NCI-H2196 treated with DMSO at 0.1 percent for 48 hours (cell line): ENCODE data around the gene MUL1.
"Not testable (repeated sequence)": the region's sequence is repeated elsewhere in the genome, so short reads cannot be mapped to it uniquely, and the experiment has no call there.

Source experiments
- DNase-seq: peaks from one replicate; lab custom pipeline; 2025; ENCODE audit not compliant: unreplicated experiment; lab: John Stamatoyannopoulos, UW

Gene MUL1

DNA sequence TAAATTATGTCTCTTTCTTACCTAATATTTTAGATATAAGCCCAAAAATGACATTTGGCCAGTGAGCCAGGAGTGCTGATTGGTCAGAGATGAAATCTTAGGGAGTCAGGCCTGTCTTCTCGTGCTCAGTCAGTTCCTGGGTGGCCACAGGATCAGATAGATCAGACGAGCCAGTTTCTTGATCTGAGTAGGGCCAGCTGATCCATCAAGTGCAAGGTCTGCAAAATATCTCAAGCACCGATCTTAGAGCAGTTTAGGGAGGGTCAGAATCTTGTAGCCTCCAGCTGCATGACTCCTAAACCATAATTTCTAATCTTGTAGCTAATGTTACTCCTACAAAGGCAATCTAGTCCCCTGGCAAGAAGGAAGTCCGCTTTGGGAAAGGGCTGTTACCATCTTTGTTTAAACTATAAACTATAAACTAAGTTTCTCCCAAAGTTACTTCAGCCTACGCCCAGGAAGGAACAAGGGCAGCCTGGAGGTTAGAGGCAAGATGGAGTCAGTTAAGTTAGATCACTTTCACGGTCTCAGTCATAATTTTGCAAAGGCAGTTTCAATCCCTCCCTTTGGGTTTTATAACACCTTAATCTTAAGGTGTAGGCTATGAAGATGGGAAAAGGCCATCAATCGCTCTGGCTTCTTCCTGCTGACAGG is 11.8 kb upstream of the MUL1 start:
- not testable (repeated sequence) for DNase-seq

GRCh38 chr1:20511518-20512428 is 3.8 kb upstream of the MUL1 start:
- no peak for DNase-seq

DNA sequence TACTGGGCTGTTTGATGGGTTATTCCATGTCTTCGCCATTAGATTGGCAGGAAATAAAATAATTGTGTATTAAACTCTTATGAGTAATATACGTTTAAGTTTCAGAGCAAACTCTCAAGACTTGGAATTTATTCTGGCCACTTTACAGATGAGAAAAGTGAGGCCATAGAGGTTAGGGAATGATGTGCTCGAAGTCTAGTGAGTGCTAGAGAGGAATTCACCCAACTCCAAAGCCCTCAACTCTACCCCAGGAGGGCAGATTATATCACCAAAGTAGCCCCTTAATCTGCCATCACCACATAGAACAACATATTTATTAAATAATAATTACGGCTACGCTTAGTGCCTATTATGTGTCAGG is 440 bp upstream of the MUL1 start:
- DNase-seq, result no peak

DNA sequence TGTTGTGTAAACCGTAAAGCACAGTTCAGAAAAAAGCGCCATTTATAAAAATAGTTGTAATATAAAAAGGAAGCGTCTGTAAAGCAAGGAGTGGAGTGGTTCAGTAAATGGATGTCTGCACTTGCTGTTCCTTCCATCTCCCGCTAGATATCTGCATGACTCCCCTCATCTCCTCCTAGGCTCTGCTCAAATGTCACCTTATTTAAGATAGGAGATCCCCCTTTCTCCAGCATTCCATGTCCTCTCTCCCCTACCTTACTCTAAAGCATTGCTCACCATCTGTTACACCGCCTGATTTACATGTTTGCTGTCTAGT is 745 bp downstream of the MUL1 start:
- DNase-seq, result no peak

DNA sequence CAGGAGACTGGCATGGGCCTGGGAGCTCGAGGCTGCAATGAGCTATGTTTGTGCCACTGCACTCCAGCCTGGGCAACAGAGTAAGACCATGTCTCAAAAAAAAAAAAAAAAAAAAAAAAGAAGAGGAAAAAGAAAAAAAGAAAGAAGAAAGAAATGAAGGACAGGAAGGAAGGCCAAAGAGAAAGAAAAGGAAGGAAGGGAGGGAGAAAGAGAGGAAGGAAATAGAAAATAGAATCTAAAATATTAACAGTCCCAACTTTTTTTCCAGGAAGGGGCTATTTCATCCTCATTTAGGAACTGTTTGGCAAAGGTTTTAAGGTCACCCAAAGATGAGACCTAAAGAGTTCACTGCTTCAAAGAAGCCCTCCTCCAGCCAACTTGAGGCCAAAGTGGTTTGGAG is 2.5 kb downstream of the MUL1 start:
- no peak for DNase-seq

- no peak for DNase-seq
Observed at GRCh38 chr1:20500716-20501115, 7.2 kb downstream of the MUL1 start.

DNA sequence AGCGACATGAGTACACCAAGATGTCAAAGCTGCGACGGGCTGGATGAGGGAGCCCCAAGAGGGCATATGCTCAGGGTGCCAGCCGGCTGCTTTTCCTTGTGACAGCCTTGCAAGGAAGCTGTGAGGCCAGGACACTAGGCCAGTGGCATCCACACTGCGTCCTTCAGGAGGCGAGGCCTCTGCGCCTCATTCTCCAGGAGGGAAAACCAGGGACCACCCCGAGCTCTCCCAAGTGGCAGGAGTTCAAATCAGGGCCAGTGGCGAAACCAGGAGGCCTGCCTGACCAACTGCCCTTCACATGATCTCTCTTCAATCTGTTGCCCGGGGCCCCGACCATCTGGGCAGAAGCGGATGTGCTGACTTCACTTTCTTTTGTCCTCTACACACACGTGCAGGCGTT is 8.2 kb downstream of the MUL1 start:
- no peak for DNase-seq

DNA sequence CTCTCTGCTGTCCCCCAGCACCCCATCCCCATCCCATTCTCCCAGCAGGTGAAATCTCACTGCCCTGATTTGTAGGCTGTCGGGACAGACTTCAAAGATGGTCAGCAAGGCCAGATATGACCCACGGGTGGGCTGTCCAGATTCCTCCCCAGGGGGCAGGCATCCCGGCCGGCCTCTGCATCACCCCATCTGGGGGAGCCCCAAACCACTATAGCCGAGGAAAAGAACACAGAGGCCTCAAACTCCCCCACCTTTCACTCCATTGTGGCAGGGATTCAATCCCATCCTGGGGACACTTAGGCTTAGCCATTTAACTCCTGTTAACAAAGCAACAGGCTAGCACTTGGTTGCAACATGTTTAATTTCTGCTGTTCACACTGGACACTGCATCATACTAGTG is 8.8 kb downstream of the MUL1 start:
- no peak for DNase-seq

DNA sequence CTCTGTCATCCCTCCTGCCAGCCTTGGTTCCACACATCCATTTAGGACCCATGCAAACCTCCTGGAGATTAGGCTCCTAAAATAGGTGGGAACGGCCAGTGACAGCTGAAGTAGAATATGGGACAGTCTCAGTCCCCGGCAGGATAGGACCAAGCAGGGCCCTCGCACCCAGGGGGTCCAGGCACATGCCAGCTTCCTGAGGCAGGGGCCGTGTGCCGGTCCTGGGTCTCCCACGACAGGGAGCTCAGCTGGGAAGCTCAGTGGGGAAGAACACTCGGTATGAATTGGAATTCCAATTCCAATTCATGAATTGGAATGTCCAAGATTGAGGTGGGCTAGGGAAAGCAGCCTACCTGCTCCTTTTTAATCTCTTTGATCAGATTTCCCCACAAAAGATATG is 9.8 kb downstream of the MUL1 start:
- DNase-seq, result no peak

DNA sequence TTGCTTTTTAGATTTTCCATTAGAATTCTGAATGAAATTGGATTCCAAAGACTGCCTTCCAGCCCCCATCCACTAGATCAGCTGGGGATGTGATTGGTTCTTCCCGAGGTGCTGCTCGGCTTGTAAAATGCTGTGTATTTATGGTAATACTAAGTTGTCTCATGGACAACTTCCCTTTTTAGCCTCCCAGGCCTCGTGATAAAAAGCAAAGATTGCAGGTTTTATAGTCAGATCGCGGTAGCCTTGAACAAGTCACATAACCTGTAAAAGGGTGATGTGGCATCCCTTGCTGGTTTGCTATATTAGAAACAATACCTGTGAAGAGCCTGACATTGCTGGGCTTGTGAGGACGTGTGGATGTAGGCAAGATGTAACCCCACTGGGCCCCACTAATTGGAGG is 10.4 kb downstream of the MUL1 start:
- no peak for DNase-seq

DNA sequence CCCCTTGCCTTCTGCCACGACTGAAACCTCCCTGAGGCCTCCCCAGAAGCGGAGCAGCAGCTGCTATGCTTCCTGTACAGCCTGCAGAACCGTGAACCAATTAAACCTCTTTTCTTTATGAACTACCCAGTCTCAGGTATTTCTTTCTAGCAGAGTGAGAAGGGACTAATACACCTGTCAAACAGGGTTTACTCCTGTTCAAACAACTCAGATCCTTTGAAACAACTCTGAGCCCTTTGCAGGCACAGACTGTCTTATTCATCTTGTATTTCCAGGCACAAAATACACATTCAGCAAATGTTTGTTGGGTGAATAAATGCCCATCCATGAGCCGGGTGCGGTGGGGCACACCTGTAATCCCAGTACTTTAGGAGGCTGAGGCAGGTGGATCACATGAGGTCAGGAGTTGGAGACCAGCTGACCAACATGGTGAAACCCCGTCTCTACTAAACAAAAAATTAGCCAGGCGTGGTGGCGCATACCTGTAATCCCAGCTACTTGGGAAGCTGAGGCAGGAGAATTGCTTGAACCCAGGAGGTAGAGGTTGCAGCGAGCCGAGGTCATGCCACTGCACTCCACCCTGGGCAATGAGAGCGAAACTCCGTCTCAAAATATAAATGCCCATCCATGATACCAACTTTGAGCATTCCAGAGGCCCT is 11.1 kb downstream of the MUL1 start:
- DNase-seq, result not testable (repeated sequence)

- no peak for DNase-seq
Observed at GRCh38 chr1:20496241-20496661, 11.7 kb downstream of the MUL1 start.

GRCh38 chr1:20495661-20496060 is 12.3 kb downstream of the MUL1 start:
- no peak for DNase-seq

DNA sequence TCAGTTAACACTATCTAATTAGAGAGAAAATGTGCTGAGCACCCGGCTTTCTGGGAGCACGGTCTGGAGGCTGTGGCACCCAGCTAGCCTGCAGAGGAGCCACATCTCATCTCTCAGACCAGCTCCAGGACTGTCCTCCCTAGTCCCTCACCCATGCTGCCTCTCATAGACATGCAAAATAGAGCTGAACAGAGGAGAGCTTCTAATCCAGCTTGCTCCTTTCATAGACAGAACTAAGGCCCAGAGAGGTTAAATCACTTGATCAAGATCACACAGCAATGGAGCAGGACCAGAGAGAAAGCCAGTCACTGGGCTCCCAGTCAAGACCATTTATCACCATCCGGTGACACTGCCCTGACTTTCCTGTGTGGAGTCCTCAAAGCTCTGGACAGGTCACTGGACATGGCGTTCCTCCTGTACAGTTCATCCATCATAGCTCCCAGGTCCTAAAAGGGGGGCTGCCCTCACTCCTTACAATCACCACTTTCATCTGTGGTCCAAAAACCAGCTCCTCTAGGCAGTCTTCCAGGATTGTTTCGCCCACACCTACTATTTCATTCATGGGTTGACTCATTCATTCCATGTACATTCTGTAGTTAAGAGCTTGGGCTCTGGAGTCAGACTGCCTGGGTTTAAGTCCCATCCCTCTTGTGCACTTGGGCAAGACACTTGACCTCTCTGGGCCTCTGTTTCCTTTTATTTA is 13.2 kb downstream of the MUL1 start:
- DNase-seq, result peak; percentile 49

DNA sequence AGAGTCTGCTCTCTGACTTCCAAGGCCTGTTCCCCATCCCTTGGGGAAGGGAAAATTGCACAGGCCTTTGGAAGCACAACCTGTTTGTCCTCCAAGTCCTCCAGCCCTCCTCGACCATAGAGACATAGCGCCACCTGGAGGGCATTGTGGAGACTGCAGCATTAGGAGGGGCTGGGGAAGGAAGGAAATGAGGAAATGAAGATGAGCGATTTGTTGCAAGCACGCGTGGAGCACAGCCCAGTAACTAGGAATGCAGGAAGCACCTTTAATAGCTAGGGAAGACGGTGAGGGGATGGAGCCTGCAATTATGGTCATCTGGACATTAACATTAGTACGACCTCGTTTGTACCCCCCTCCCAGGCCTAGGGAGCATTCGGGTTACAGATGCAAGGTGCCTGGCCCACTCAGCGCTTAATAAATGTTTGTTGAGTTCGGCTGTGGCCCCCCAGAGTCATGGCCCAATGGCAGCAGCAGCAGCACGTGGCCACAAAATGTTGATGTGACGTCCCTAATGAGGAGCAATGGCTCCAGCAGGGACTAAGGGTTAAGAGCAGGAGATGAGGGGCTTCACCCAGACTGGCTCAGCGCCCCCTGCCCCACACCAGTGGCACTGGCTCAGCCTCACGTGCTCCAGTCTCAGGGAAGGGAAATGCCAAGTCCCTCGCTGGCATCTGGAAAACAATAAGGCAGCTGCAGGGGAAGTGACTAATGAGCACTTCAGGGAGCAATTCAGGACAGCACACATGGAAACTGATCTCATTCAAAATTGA is 13.9 kb downstream of the MUL1 start:
- peak; percentile 84 for DNase-seq

DNA sequence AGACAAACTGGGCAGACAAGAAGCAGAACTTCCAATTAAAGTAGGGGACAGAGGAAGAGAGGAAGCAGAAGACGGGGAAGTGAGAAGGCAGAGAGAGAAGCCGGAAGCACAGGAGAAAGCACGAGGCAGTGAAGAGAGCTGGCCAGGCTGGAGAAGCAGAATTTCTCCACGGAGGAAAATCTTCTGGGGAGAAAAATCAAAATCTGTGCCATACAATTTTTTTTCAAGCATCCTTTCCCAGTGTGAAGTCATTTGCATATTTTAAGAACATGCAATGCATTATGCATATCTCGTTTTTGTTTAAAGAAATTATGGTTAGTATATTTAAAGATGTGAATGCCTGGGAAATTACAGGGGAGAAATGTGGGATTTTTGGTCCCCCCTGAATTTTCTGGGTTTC is 14.6 kb downstream of the MUL1 start:
- DNase-seq, result no peak

DNA sequence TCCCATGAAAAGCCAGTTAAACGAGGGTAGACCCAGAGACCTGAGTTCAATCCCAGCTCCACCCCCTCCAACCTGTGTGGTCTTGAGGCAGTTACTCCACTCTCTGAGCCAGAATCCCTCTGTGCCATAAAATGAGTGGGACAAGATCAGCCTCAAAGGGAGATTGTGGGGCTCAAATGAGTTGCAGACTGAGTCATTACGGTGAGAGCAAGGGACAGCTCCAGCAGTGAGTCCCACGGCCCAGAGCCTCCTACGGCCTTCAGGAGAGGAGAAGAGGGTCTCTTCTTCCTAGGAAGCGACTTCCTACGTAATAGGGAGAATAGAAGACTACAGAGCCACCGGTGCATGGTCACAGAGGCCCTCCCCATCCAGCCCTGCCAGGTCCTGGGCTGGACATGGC is 15.2 kb downstream of the MUL1 start:
- no peak for DNase-seq

DNA sequence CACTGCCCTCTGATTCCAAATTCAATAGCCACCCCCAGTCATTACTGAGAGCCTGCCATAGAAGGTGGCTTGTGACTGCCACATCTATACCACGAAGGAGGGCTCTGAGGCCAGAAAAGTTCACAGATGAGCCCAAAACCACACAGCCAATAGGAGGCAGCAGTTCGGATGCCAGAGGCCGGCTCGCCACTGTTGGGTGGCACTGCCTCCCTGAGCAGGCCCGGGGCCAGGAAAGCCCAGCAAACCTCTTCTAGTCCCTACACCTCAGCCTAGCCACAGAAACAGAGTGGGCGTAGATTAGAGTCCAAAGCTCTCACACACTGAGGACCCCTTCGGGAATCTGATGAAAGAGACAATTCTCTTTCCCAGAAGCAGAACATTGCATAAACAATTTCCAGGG is 16.1 kb downstream of the MUL1 start:
- no peak for DNase-seq

GRCh38 chr1:20491178-20491577 is 16.8 kb downstream of the MUL1 start:
- DNase-seq, result no peak

GRCh38 chr1:20487236-20487590 is 20.7 kb downstream of the MUL1 start:
- DNase-seq, result no peak
